Lung (tissue), 12 donors: ENCODE measurements around the gene MTFR1L. TPM values are rescaled to one million over a fixed set of nuclear protein-coding genes. Genes with fewer than 3 reads are reported as not detected.

Experiments used
- ATAC-seq: fragments of 200-7000 bp; cut with Tn5 transposase; one replicate; pipeline ENCODE4 v1.9.1; 2020; ENCODE audit warnings: moderate number of reproducible peaks; ENCODE audit not compliant: insufficient read depth, low FRiP score
- DNase-seq, 3 donors: peaks; one replicate each; pipeline ENCODE4 v3.0.0-alpha.2; 2013 to 2017
- H3K27ac ChIP-seq, 2 donors: one replicate each; pipeline ENCODE4 v1.5.1; 2013; ENCODE audit warnings: mild to moderate bottlenecking in 2 of 2, moderate library complexity in 2 of 2, control low read depth in 1 of 2, inconsistent platforms in 1 of 2, low read depth in 1 of 2, low read length in 1 of 2
- H3K27me3 ChIP-seq, 3 donors: one replicate each; pipeline ENCODE4 v1.5.1; 2013; ENCODE audit warnings: low read length in 2 of 3; ENCODE audit not compliant: control insufficient read depth in 3 of 3, insufficient read depth in 3 of 3
- H3K36me3 ChIP-seq, 4 donors: one replicate each; pipeline ENCODE4 v1.5.1; 2013; ENCODE audit warnings: low read length in 4 of 4, mild to moderate bottlenecking in 1 of 4, moderate library complexity in 1 of 4; ENCODE audit not compliant: control insufficient read depth in 4 of 4, insufficient read depth in 4 of 4
- H3K4me1 ChIP-seq, 5 donors: one replicate each; pipeline ENCODE4 v1.5.1; 2013; ENCODE audit warnings: low read length in 5 of 5, mild to moderate bottlenecking in 2 of 5, moderate library complexity in 1 of 5; ENCODE audit not compliant: control insufficient read depth in 5 of 5, insufficient read depth in 5 of 5
- H3K4me3 ChIP-seq: one replicate; pipeline ENCODE4 v1.5.1; 2013; ENCODE audit warnings: mild to moderate bottlenecking, control low read depth, moderate library complexity
- H3K9ac ChIP-seq, 2 donors: one replicate each; pipeline ENCODE4 v1.5.1; 2013; ENCODE audit warnings: low read length in 2 of 2, control low read depth in 1 of 2; ENCODE audit not compliant: insufficient read depth in 1 of 2
- H3K9me3 ChIP-seq, 4 donors: one replicate each; pipeline ENCODE4 v1.5.1; 2013; ENCODE audit warnings: low read length in 3 of 4, mild to moderate bottlenecking in 1 of 4, moderate library complexity in 1 of 4; ENCODE audit not compliant: control insufficient read depth in 4 of 4, insufficient read depth in 3 of 4
- CTCF ChIP-seq: IDR thresholded peaks from 2 replicates; pipeline ENCODE4 v1.5.1; 2012; ENCODE audit warnings: mild to moderate bottlenecking; ENCODE audit errors: control extremely low read depth, extremely low read depth
- WGBS, 2 donors: extraction: QIAGEN DNeasy Blood & Tissue Kit; methylation state at CpG; one replicate each; pipeline ENCODE4 v1.1.7; 2013; 5-methylcytosine and 5-hydroxymethylcytosine counted together
- polyA plus RNA-seq, 2 donors: library from polyadenylated mRNA; stranded (reverse); fragments of 200-250 nt; gene quantifications; one replicate each; pipeline ENCODE4 v1.2.1, GENCODE V29; 2013
- total RNA-seq, 2 donors: library from RNA; depleted of rRNA in 1 of 2; stranded (reverse); fragments of >200 nt in 1 of 2; gene quantifications; one replicate each; pipeline ENCODE4 v1.2.1, GENCODE V29; 2014 to 2021
- donor health status: control.
- donor health status: control.
- donor health status: Bipolar disorder and iron deficiency.
- donor health status: healthy.
- donor health status: DM: yes; HTN: yes; CAD: no.

MTFR1L gene
- total and polyA plus RNA-seq, 4 donors = 35.4 to 43.6 (median 38.4) TPM

- H3K27me3 ChIP-seq = no peaks in the 10 kb centered on the region
- peaks cover 0 to 17% (median 9%) of the 10 kb centered on the region in 5 donors for H3K4me1 ChIP-seq
- TF ChIP-seq CTCF = no peak
- H3K36me3 ChIP-seq = peaks cover 0 to 38% (median 13%) of the 10 kb centered on the region in 4 donors
- DNase-seq (no peak), ATAC-seq (no peak)
- no peak overlapping the region for H3K27ac ChIP-seq
- no peak overlapping the region for H3K4me3 ChIP-seq
- WGBS, 2 donors = 88 to 92% methylated on average over 7 of the region's 7 CpGs
- no peaks in the 10 kb centered on the region for H3K9me3 ChIP-seq
- no peak overlapping the region for H3K9ac ChIP-seq
Measured at GRCh38 chr1:25814549-25815087, 5.1 kb upstream of the MTFR1L start.

- Histone ChIP-seq H3K9me3 (no peaks in the 10 kb centered on the region), H3K27ac (peak overlapping the region in 1 of 2 donors; percentile 4), H3K27me3 (no peaks in the 10 kb centered on the region), H3K36me3 (peaks cover 0 to 33% (median 11%) of the 10 kb centered on the region in 4 donors), H3K9ac (no peak overlapping the region), H3K4me1 (peaks cover 0 to 17% (median 9%) of the 10 kb centered on the region in 5 donors), H3K4me3 (no peak overlapping the region)
- no peak for DNase-seq
- no peak for ATAC-seq
- 90 to 93% methylated on average over 24 of the region's 24 CpGs for WGBS, 2 donors
- no peak for TF ChIP-seq CTCF
Measured at GRCh38 chr1:25815208-25816111, 4.3 kb upstream of the MTFR1L start.

GRCh38 chr1:25816112-25816718, 3.5 kb upstream of the MTFR1L start:
- no peak for TF ChIP-seq CTCF
- DNase-seq = no peak
- no peaks in the 10 kb centered on the region for H3K27me3 ChIP-seq
- H3K27ac ChIP-seq = peak overlapping the region in 1 of 2 donors; percentile 4
- no peaks in the 10 kb centered on the region for H3K9me3 ChIP-seq
- WGBS, 2 donors = 86 to 88% methylated on average over 15 of the region's 15 CpGs
- H3K9ac ChIP-seq = no peak overlapping the region
- no peak for ATAC-seq
- no peak overlapping the region for H3K4me3 ChIP-seq
- H3K36me3 ChIP-seq = peaks cover 0 to 33% (median 9%) of the 10 kb centered on the region in 4 donors
- peaks cover under 1 to 23% (median 14%) of the 10 kb centered on the region in 5 donors for H3K4me1 ChIP-seq
